Duodenal mucosa (tissue), 2 donors: ENCODE measurements around the gene CASP1.

Source experiments
- H3K27ac ChIP-seq: one replicate; pipeline ENCODE4 v1.7.0; 2013; ENCODE audit warnings: low read depth, low read length
- H3K27me3 ChIP-seq, 2 donors: one replicate each; pipeline ENCODE4 v1.7.0; 2013; ENCODE audit warnings: low read length in 2 of 2, control low read depth in 1 of 2; ENCODE audit not compliant: insufficient read depth in 2 of 2, control insufficient read depth in 1 of 2
- H3K36me3 ChIP-seq, 2 donors: one replicate each; pipeline ENCODE4 v1.7.0; 2013; ENCODE audit warnings: low read length in 2 of 2, control low read depth in 1 of 2; ENCODE audit not compliant: insufficient read depth in 2 of 2, control insufficient read depth in 1 of 2
- H3K4me1 ChIP-seq, 2 donors: one replicate each; pipeline ENCODE4 v1.7.0; 2013; ENCODE audit warnings: low read length in 2 of 2, control low read depth in 1 of 2; ENCODE audit not compliant: insufficient read depth in 2 of 2, control insufficient read depth in 1 of 2
- H3K4me3 ChIP-seq, 2 donors: one replicate each; pipeline ENCODE4 v1.7.0; 2013; ENCODE audit warnings: low read length in 2 of 2, low read depth in 1 of 2
- H3K9ac ChIP-seq, 2 donors: one replicate each; pipeline ENCODE4 v1.7.0; 2013; ENCODE audit warnings: low read length in 2 of 2, low read depth in 1 of 2
- H3K9me3 ChIP-seq, 2 donors: one replicate each; pipeline ENCODE4 v1.7.0; 2013; ENCODE audit warnings: low read length in 2 of 2, control low read depth in 1 of 2; ENCODE audit not compliant: control insufficient read depth in 1 of 2

CASP1 gene

DNA sequence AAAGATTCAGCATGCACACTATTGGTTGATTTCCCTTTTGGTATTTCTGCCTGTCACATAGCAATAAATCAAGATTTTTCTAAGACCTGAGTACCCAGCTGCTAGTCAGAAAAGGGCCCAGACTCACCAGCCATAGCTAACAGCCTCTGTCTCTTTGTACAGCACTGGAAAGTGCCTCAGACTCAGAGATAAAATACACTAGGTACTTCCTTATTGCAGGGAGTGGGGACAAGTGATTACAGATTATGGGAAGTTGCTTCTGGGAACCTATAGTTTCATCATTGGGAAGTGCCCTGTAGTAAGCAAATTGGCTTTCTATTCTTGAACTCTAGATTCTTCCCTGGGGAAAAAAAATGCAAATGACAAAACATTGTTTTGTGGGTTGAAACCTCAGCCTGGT, 11.9 kb downstream of the CASP1 start, which contains the start of gene CASP5:
TSS of gene CASP5 (minus strand) at position 166 of the 400 bp plus-strand sequence. CDS start at position 134, 32 bp downstream.
- H3K9me3 ChIP-seq = no peaks in the 10 kb centered on the region
- H3K9ac ChIP-seq = no peak within 1 kb of the TSS
- H3K36me3 ChIP-seq = peaks cover 5 to 17% of the 10 kb centered on the region in 2 donors
- peaks cover 3 to 13% of the 10 kb centered on the region in 2 donors for H3K4me1 ChIP-seq
- H3K4me3 ChIP-seq = peak within 1 kb of the TSS in 1 of 2 donors; percentile 24
- H3K27ac ChIP-seq = no peak within 1 kb of the TSS
- H3K27me3 ChIP-seq = no peaks in the 10 kb centered on the region

DNA sequence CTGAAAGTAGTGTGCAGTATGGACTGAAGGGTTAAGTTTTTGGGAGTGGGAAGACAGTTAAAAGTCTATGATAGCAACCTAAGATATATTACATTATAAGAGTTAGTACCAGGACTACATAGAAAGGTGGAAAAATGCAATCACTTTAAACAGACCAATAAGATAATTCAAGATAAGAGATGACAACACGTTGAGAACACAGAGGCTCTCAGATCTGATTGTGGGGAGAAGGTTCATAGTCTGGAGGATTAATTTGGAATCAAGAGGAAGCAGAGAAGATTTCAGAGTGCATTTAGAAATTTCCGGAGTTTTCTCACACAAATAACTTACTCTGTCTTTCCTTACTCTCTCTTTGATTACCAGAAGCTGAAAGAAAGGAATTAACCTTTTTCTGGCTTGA, 12.4 kb downstream of the CASP1 start:
- no peaks in the 10 kb centered on the region for H3K9me3 ChIP-seq
- no peak overlapping the region for H3K9ac ChIP-seq
- H3K27me3 ChIP-seq = no peaks in the 10 kb centered on the region
- peaks cover 3 to 9% of the 10 kb centered on the region in 2 donors for H3K4me1 ChIP-seq
- H3K4me3 ChIP-seq = peak overlapping the region in 1 of 2 donors; percentile 24
- H3K36me3 ChIP-seq = peaks cover 5 to 17% of the 10 kb centered on the region in 2 donors
- H3K27ac ChIP-seq = no peak overlapping the region

DNA sequence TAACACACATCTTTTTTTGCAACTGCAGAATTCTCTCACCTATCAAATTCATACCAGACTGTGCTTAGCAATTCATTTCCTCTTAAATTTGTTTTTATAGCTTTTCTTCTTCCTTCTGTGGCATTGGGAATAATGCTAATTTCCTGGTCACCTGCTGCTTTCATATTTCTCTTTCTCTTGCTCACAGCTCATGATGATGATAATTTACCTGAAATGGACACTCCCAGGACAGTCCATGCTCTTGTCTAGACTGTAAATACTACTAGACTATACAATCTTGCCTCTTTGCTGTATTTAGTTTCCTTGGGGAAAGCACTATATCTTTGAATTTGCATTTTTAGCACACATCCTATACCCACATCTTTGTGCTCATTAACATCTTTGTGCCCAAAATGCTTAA, 27.5 kb downstream of the CASP1 start:
- Histone ChIP-seq H3K36me3 (no peaks in the 10 kb centered on the region), H3K27ac (no peak overlapping the region), H3K9ac (no peak overlapping the region), H3K4me3 (no peak overlapping the region), H3K9me3 (no peaks in the 10 kb centered on the region), H3K27me3 (no peaks in the 10 kb centered on the region), H3K4me1 (no peaks in the 10 kb centered on the region)

DNA sequence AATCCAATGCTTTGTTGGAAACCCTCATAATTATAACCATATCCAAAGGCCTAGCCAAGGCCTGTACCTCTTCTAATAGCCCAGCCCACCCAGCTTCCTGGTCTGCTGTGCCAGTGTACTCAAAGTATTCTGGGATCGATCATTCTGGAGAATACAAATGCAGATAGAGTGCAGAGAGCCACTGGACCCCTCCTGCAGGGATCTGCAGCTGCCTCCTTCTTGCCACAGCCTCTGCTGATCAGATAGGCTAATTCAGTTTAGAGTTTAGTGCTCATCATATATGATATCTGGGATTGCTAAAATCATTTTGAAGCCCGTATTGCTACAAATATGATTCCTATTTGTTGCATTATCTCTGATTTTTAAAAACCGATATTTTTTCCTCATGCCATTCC, 29.5 kb downstream of the CASP1 start:
- H3K36me3 ChIP-seq = no peaks in the 10 kb centered on the region
- H3K9ac ChIP-seq = no peak overlapping the region
- no peak overlapping the region for H3K27ac ChIP-seq
- no peaks in the 10 kb centered on the region for H3K9me3 ChIP-seq
- no peak overlapping the region for H3K4me3 ChIP-seq
- H3K4me1 ChIP-seq = no peaks in the 10 kb centered on the region
- H3K27me3 ChIP-seq = no peaks in the 10 kb centered on the region

DNA sequence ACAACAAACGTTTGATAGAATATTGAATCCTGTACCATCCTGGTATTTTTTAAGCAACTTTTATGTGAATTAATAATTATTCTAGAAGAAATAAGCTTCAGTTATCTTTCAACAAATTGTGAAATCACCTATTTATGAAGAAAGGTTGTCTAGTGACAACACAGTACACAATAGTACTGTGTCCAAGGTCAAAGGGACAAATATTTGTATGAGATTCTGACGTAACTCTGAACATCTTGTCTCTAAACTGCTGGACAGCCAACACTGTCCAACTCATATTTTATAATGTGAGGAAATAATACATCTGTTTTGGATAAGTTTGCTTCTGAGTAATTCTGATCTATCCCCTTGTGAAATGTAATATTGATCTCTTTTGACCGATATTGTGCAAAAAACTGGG, 30.9 kb downstream of the CASP1 start:
- H3K27me3 ChIP-seq = no peaks in the 10 kb centered on the region
- no peaks in the 10 kb centered on the region for H3K4me1 ChIP-seq
- no peaks in the 10 kb centered on the region for H3K9me3 ChIP-seq
- H3K4me3 ChIP-seq = no peak overlapping the region
- H3K36me3 ChIP-seq = no peaks in the 10 kb centered on the region
- no peak overlapping the region for H3K27ac ChIP-seq
- H3K9ac ChIP-seq = no peak overlapping the region

DNA sequence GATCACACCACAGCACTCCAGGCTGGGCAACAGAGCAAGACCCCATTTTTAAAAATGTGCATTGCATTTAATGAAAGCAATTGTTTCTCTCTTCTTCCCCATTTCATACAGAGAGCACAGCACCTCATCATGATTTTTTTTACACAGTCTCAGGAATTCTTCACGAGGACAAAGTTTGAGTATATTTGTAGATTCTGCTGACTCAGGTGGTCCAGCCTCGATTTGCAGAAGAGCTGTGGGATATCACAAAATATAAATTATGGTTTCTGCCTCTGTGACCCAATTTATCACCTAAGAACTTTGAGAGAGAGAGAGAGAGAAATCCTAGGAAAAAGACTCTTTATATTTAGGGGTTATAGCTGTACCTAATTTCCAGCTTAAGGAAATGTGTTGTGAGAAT, 31.8 kb downstream of the CASP1 start:
- Histone ChIP-seq H3K4me1 (no peaks in the 10 kb centered on the region), H3K4me3 (no peak overlapping the region), H3K27ac (no peak overlapping the region)

DNA sequence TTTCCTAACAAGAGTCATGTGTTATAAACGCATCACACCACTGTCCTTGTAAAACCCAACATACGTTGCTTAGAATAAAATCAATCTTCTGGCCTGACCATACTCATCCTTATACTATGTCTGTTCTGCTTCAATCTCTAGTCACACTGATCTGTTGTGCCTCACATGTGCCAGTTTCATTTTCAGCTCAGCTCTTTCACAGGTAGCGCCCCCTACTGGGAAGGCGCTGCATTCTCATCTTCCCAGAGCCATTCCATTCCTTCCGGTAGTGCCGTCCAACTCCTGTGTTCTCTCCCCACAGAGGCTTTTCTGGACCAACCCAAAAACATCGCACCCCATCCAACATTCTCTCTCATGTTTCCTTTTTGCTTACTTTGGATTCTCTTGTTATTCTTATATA, 34.1 kb downstream of the CASP1 start:
- Histone ChIP-seq H3K36me3 (no peaks in the 10 kb centered on the region), H3K27ac (no peak overlapping the region), H3K4me1 (no peaks in the 10 kb centered on the region), H3K9me3 (no peaks in the 10 kb centered on the region), H3K9ac (no peak overlapping the region), H3K27me3 (no peaks in the 10 kb centered on the region), H3K4me3 (no peak overlapping the region)

More for the DNA sequence above, 31.8 kb downstream of the CASP1 start:
- H3K27me3 ChIP-seq = no peaks in the 10 kb centered on the region
- H3K9ac ChIP-seq = no peak overlapping the region
- H3K36me3 ChIP-seq = no peaks in the 10 kb centered on the region
- no peaks in the 10 kb centered on the region for H3K9me3 ChIP-seq

DNA sequence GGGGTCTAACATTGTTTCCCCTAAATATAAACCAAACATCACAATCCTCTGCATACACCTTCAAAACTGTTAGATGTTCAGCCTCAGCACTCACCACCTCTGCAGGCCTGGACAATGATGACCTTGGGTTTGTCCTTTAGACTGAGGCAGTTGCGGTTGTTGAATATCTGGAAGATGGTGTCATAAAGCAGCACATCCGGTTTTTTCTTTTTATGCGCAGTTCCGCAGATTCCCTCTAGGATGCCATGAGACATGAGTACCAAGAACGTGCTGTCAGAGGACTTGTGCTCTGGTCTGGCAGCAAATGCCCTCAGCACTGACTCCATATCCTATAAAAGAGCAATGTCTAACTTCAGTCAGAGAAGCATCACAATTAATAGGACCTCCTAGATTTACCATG, 34.8 kb downstream of the CASP1 start:
- Histone ChIP-seq H3K9me3 (no peaks in the 10 kb centered on the region), H3K27me3 (no peaks in the 10 kb centered on the region), H3K27ac (no peak overlapping the region), H3K4me3 (no peak overlapping the region), H3K36me3 (no peaks in the 10 kb centered on the region), H3K9ac (no peak overlapping the region), H3K4me1 (no peaks in the 10 kb centered on the region)

DNA sequence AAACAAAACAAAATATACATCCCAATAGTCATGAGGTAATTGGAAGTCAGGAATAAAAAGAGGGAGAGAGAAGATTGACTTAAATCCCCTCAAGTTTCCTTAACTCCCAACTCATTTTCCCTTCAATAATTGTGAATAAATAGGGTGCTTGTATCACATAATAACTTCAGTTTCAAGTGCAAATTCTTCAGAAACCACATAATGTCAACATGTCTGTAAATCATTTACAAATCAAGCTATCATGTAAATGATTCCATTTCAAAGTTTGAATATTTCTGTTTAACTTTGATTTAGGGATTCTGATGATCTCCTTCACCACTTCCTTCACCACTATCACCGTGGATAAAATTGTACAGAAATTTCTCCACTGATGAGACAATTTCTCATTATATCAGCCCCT, 35.2 kb downstream of the CASP1 start:
- Histone ChIP-seq H3K27me3 (no peaks in the 10 kb centered on the region), H3K27ac (no peak overlapping the region), H3K4me3 (no peak overlapping the region), H3K9ac (no peak overlapping the region), H3K4me1 (no peaks in the 10 kb centered on the region), H3K9me3 (no peaks in the 10 kb centered on the region), H3K36me3 (no peaks in the 10 kb centered on the region)

DNA sequence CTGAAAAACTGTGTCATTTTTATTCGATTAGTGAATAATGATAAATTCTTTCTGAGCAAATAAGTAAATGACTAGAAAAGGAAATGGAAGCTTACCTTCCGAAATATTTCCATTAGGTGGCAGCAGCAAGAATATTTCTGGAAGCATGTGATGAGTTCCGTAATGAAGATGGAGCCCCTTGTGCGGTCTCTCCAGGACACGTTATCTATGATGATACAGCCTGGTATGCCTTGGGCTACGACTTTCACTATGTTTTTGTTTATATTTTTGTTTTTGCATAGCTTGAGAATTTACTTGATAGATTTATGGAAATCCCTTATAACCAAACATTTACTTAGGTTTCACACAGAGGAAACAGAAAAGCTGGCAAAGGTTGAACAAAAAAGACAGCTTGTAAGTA, 37.7 kb downstream of the CASP1 start:
- no peaks in the 10 kb centered on the region for H3K36me3 ChIP-seq

DNA sequence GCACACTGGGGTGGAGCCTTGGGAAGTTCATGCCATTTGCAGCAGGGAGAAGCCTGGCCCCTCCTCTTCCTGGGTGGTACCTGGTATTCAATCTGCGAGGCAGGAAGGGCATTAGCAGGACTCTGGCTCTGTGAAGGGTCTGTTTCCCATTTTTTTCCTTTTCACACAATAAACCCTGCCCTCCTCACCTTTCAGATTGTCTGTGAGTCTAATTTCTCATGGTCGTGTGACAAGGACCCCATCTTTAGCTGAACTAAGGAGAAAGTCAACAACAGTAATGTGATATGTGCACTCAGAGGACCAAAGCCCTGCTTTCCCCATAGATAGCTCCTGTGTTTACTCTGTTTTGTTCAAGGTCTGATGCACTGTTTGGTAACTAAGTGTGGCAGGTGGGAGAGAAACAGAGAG, 39.9 kb downstream of the CASP1 start:
- Histone ChIP-seq H3K9ac (no peak overlapping the region), H3K4me3 (no peak overlapping the region), H3K9me3 (no peaks in the 10 kb centered on the region), H3K4me1 (no peaks in the 10 kb centered on the region), H3K27ac (no peak overlapping the region), H3K36me3 (no peaks in the 10 kb centered on the region), H3K27me3 (no peaks in the 10 kb centered on the region)

More for the DNA sequence above, 37.7 kb downstream of the CASP1 start:
- Histone ChIP-seq H3K27me3 (no peaks in the 10 kb centered on the region), H3K4me1 (no peaks in the 10 kb centered on the region), H3K9ac (no peak overlapping the region), H3K9me3 (no peaks in the 10 kb centered on the region), H3K4me3 (no peak overlapping the region), H3K27ac (no peak overlapping the region)
